A549 treated with Hydrocortisone at 1 μM for 4 hours (cell line): ENCODE data around the gene TMEM74B. TPM values are rescaled to one million over a fixed set of nuclear protein-coding genes. Genes with fewer than 3 reads are reported as not detected.

Source experiments
- total RNA-seq: library from RNA; stranded (reverse); fragments of 200-300 nt; extraction: Qiagen RNA extraction; gene quantifications from 5 replicates; pipeline ENCODE4 v1.2.3, GENCODE V29; 2022

The TMEM74B gene
- 2.5 to 4.5 TPM (median 3.4 TPM) in 5 replicates for total RNA-seq

DNA sequence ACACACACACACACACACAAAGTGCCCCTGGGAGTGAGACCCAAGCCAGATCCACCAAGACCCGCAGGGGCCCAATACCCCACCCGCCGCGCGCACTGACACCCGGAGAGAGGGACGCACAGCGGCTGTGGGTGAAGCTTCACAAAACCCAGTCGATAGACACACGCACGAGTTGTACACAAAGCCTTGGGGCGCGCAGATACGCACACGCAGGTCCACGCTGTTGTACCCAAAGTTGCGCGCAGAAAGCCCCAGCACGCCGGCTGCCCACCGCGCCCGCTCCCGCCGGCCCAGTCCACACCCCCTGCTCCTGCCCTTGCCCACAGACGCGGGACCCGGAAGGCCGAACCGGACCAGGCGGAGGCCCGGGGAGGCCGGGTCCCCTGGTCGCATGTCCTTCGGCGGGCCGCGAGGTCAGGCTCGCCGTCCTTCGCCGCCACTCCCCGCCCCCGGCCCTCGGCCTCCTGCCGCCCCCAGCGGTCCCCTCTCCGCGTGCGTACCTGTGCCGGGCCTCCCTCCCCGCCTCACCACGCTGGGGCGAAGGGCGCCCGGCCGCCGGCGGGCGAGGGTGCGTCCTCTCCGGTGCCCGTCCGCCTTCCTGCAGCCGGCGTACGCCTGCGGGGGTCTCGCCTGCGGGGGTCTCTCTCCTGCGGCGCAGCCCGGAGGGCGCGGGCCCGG lies at the start of gene TMEM74B:
TMEM74B (minus strand) TSS at position 344 of the 678 bp plus-strand sequence. CDS start 1,180 bp downstream, outside the sequence.

DNA sequence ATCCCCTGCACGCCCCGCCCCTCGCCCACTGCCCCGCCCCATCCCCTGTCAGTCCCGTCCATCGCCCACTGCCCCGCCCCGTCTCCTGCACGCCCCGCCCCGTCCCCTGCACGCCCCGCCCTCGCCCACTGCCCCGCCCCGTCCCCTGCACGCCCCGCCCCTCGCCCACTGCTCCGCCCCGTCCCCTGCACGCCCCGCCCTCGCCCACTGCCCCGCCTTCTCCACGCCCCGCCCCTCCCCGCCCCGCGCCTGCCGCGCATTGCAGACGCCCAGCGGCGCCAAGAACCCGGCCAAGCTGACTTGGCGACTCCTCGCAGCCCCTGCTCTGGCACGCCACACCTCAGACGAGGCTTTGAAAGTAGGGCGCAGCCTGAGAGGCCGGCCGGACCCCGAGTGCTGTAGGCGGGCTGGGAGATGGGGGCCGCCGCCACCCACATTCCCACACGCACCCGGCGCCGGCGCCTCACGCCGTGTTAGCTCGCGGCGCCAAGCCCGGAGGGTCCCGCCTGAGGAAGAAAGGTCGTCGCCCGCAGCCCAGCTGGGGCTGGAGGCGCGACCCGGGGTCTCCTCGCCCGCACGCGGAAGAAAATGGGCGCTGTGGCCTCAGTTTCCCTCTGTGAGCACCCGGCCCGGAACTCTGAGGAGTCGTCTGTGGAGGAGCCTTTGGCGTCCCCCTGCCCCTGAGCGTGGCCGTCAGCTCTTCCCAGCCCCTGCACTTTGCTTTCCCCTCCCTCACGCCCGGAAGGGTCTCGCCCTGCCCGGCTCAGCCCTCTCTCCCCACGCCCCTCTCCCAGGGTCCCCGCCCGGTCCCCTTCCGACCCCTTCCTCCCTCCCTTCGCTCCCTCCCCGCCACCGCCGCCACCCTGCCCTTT lies 41.2 kb upstream of the TMEM74B start, which contains the start of gene RAD21L1:
RAD21L1 (plus strand) TSS at position 262 of the 872 bp plus-strand sequence. CDS start 2,410 bp downstream, outside the sequence.

DNA sequence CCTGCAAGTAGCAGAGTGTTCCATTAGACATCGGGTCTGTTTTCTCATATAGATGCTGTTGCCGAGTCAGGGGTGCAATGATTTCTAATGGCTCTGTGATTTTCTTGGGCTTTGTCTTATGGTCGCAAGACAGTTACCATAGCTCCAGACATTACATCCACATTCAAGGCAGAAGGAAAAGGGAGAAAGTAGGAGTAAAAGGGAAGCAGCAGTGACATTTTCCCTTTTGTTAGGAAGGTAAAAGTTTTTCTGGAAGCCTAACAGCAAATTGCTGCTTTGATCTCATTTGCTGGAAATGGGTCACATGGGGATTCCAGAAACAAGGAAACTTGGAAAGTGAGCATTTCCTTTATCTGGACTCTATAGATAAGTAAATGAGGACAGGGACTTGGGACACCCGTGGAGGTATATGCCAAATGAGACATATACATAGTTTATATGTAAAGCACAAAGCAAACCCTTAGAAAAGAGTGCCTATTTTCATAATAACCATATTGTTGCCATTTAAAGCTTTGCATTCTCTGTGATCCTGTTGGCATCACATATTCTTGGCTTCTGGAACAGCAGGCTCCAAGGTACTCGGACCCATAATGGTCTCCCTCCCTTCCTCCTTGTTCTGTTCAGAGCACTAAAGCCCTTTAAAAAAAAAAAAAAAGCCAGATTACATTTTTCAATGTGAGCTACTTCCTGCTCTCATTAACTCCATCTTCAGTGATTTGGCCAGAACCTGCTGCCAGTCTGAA lies 18.2 kb upstream of the TMEM74B start, which contains the start of gene C20orf202:
C20orf202 (plus strand) TSS at position 693 of the 743 bp plus-strand sequence. CDS start 132 bp downstream, outside the sequence.

Other genes with a start within 250 kb of the TMEM74B start
- gene RSPO4, start 182.7 kb downstream of the TMEM74B start, total RNA-seq: not detected in 5 replicates
- gene PSMF1, start 66.4 kb downstream of the TMEM74B start, total RNA-seq: 213 to 231 TPM (median 218 TPM) in 5 replicates
- gene C20orf202, start 18.5 kb upstream of the TMEM74B start, total RNA-seq: 0.07 TPM in 1 of 5 replicates, not detected in the others
- gene RAD21L1, start 41.1 kb upstream of the TMEM74B start, total RNA-seq: not detected in 5 replicates
- gene SNPH, start 81.3 kb upstream of the TMEM74B start, total RNA-seq: 3.9 to 4.8 TPM (median 4.1 TPM) in 5 replicates
- gene SDCBP2, start 144.2 kb upstream of the TMEM74B start, total RNA-seq: 1.3 to 2.4 TPM (median 2.1 TPM) in 5 replicates
- 512 to 542 TPM (median 533 TPM) in 5 replicates for gene FKBP1A, start 208.1 kb upstream of the TMEM74B start, total RNA-seq